HepG2 (cell line): ENCODE measurements around the gene AP4E1. TPM values are rescaled to one million over a fixed set of nuclear protein-coding genes. Genes with fewer than 3 reads are reported as not detected.

Experiments
- ATAC-seq: fragments of 200-7000 bp; cut with Tn5 transposase; 3 replicates; pipeline ENCODE4 v1.9.1; 2020; ENCODE audit warnings: mild to moderate bottlenecking, moderate library complexity
- BruUV-seq: library from RNA; stranded (reverse); fragments of 400-500 nt; replicated peaks from 2 replicates; lab custom pipeline; 2021; lab: Mats Ljungman, UMichigan
- CTCF ChIA-PET: fragments of 300-600 bp; formaldehyde crosslinking; extraction: SDS; loops from one replicate; lab custom pipeline; 2021; ENCODE audit warnings: low total read pairs, inconsistent platforms, low intra/inter-chr PET ratio; lab: Yijun Ruan, JAX
- POLR2A ChIA-PET: fragments of 350-600 bp; sonication (Branson Sonifier 250); formaldehyde crosslinking; loops from one replicate; lab custom pipeline; 2020; ENCODE audit warnings: antibody characterized with exemption, inconsistent platforms; lab: Yijun Ruan, JAX
- DNase-seq: peaks from one replicate; pipeline ENCODE4 v3.0.0-alpha.2; 2015; ENCODE audit warnings: low spot score
- FAIRE-seq: peaks from 3 replicates; lab custom pipeline; 2011; peaks lifted over from hg19 to GRCh38; lab: Jason Lieb, UNC
- H2AFZ ChIP-seq: one replicate; pipeline ENCODE4 v1.6.1; 2011; ENCODE audit warnings: low read length, inconsistent platforms
- H3K27ac ChIP-seq: fragments of 300-600 bp; 3 replicates; pipeline ENCODE4 v1.8.0; 2011; ENCODE audit warnings: mixed run types, mild to moderate bottlenecking, mixed read lengths, low read length, inconsistent platforms; ENCODE audit not compliant: insufficient read depth; ENCODE audit errors: extremely low read length
- H3K27me3 ChIP-seq, 2 experiments: fragments of 200-600 bp in 1 of 2; 2 replicates in 1 of 2; 3 replicates in 1 of 2; pipeline versions ENCODE4 v1.6.0 to v1.8.0; 2011; ENCODE audit warnings: low read length in 2 of 2, mild to moderate bottlenecking in 2 of 2, moderate library complexity in 2 of 2, inconsistent platforms in 1 of 2; ENCODE audit not compliant: insufficient read depth in 2 of 2, control insufficient read depth in 1 of 2
- H3K36me3 ChIP-seq, 2 experiments: fragments of 200-600 bp in 1 of 2; replicated peaks in 1 of 2; 2 replicates in 1 of 2; 3 replicates in 1 of 2; pipeline versions ENCODE4 v1.5.1 to v1.8.0; 2011; ENCODE audit warnings: low read length in 2 of 2, inconsistent platforms in 1 of 2; ENCODE audit not compliant: insufficient read depth in 2 of 2, control insufficient read depth in 1 of 2
- H3K4me1 ChIP-seq: 2 replicates; pipeline ENCODE4 v1.5.1; 2012; ENCODE audit warnings: low read length, inconsistent platforms; ENCODE audit not compliant: insufficient read depth
- H3K4me2 ChIP-seq: 2 replicates; pipeline ENCODE4 v1.6.0; 2011; ENCODE audit warnings: low read depth, low read length, inconsistent platforms
- H3K4me3 ChIP-seq, 3 experiments: fragments of 200-600 bp in 1 of 3; sonication (generic), shearing (Covaris generic) in 1 of 3; replicated peaks in 1 of 3; 2 replicates each; pipeline ENCODE4 v1.5.1; 2011 to 2016; ENCODE audit warnings: low read length in 3 of 3, inconsistent platforms in 2 of 3, low read depth in 2 of 3, mild to moderate bottlenecking in 2 of 3, control low read depth in 1 of 3, mixed read lengths in 1 of 3; ENCODE audit not compliant: insufficient read depth in 1 of 3
- H3K79me2 ChIP-seq: one replicate; pipeline ENCODE4 v1.6.1; 2011; ENCODE audit warnings: low read length, inconsistent platforms; ENCODE audit not compliant: insufficient read depth
- H3K9ac ChIP-seq: 2 replicates; pipeline ENCODE4 v1.6.0; 2011; ENCODE audit warnings: mild to moderate bottlenecking, low read depth, low read length, inconsistent platforms; ENCODE audit not compliant: insufficient read depth
- H3K9me3 ChIP-seq: 2 replicates; pipeline ENCODE4 v1.5.1; 2012; ENCODE audit warnings: mild to moderate bottlenecking, low read length
- H4K20me1 ChIP-seq: 2 replicates; pipeline ENCODE4 v1.6.0; 2011; ENCODE audit warnings: inconsistent platforms, mild to moderate bottlenecking, low read length, moderate library complexity; ENCODE audit not compliant: insufficient read depth
- FOXA1 ChIP-seq, 2 experiments: fragments of 450-650 bp in 1 of 2; sonication (generic) in 1 of 2; formaldehyde crosslinking in 1 of 2; IDR thresholded peaks; 2 replicates each; pipeline versions ENCODE4 v1.4.0 to v1.6.1; 2016 to 2020; ENCODE audit warnings: missing genetic modification reagents in 1 of 2
- MLX ChIP-seq: IDR thresholded peaks from 2 replicates; pipeline ENCODE4 v1.6.1; 2016
- NONO ChIP-seq, 2 experiments: fragments of 450-650 bp in 1 of 2; sonication (generic) in 1 of 2; formaldehyde crosslinking in 1 of 2; IDR thresholded peaks in 1 of 2; conservative IDR thresholded peaks in 1 of 2; 2 replicates each; pipeline versions ENCODE4 v1.6.1 to v1.8.0; 2017 to 2022; ENCODE audit warnings: mild to moderate bottlenecking in 1 of 2, missing genetic modification reagents in 1 of 2, moderate library complexity in 1 of 2
- PTBP1 ChIP-seq: fragments of 200-400 bp; formaldehyde crosslinking; IDR thresholded peaks from 2 replicates; pipeline ENCODE4 v1.6.1; 2018; ENCODE audit warnings: low read length, low read depth; ENCODE audit not compliant: poor library complexity, severe bottlenecking
- TBP ChIP-seq: sonication (generic); formaldehyde crosslinking; IDR thresholded peaks from 2 replicates; pipeline ENCODE4 v1.5.0; 2020; ENCODE audit warnings: missing genetic modification reagents
- THAP9 ChIP-seq: sonication (generic); formaldehyde crosslinking; IDR thresholded peaks from 2 replicates; pipeline ENCODE4; 2020; ENCODE audit warnings: missing genetic modification reagents, mild to moderate bottlenecking, borderline replicate concordance
- ZFP37 ChIP-seq: sonication (generic); formaldehyde crosslinking; IDR thresholded peaks from 2 replicates; pipeline ENCODE4 v1.4.0; 2020; ENCODE audit warnings: missing genetic modification reagents, borderline replicate concordance
- ZNF652 ChIP-seq: IDR thresholded peaks from 2 replicates; pipeline ENCODE4 v1.6.1; 2016; ENCODE audit warnings: low read depth, borderline replicate concordance
- ZNF703 ChIP-seq: sonication (generic); formaldehyde crosslinking; IDR thresholded peaks from 2 replicates; pipeline ENCODE4 v1.5.1; 2020; ENCODE audit warnings: missing genetic modification reagents, mild to moderate bottlenecking, moderate library complexity, borderline replicate concordance
- ZNF704 ChIP-seq: sonication (generic); formaldehyde crosslinking; IDR thresholded peaks from 2 replicates; pipeline ENCODE4 v1.8.1; 2023; ENCODE audit warnings: mild to moderate bottlenecking, inconsistent platforms, moderate library complexity, missing genetic modification reagents, borderline replicate concordance
- ZNF766 ChIP-seq: sonication (generic); formaldehyde crosslinking; IDR thresholded peaks from 2 replicates; pipeline ENCODE4 v1.5.0; 2020; ENCODE audit warnings: missing genetic modification reagents, borderline replicate concordance
- ZNF773 ChIP-seq: sonication (generic); formaldehyde crosslinking; IDR thresholded peaks from 2 replicates; pipeline ENCODE4 v1.4.0; 2020; ENCODE audit warnings: missing genetic modification reagents, borderline replicate concordance
- ZNF780A ChIP-seq: sonication (generic); formaldehyde crosslinking; IDR thresholded peaks from 2 replicates; pipeline ENCODE4 v1.8.0; 2022; ENCODE audit warnings: mild to moderate bottlenecking, missing genetic modification reagents, moderate library complexity
- ZSCAN20 ChIP-seq: sonication (generic); formaldehyde crosslinking; IDR thresholded peaks from 2 replicates; pipeline ENCODE4 v1.4.0; 2020; ENCODE audit warnings: missing genetic modification reagents, mild to moderate bottlenecking, borderline replicate concordance
- WGBS: methylation state at CpG from one replicate; pipeline ENCODE4 v1.1.6; 2017; ENCODE audit warnings: low lambda C conversion rate; 5-methylcytosine and 5-hydroxymethylcytosine counted together
- in situ Hi-C: cut with HindIII; loops from 2 replicates; pipeline ENCODE4 v1.10.0; 2017; ENCODE audit warnings: low pct_unique_long_range_greater_than_20kb; ENCODE audit not compliant: extremely low pct_ligation_motif_present
- intact Hi-C: fragments of 100-400 bp; cut with micrococcal nuclease; formaldehyde crosslinking; loops from one replicate; pipeline ENCODE4 v1.10.0; 2022; ENCODE audit not compliant: unreplicated experiment
- polyA plus RNA-seq, 8 experiments: library from polyadenylated mRNA; depleted of rRNA in 3 of 8; stranded (reverse) in 7 of 8; unstranded in 1 of 8; fragments of >200 nt; fragmentation: Illumina TruSeq in 4 of 8; extraction: Trizol in 4 of 8; gene quantifications; 2 replicates each; pipeline versions ENCODE4 v1.2.1 to v1.2.3, GENCODE V29; 2011 to 2016; ENCODE audit warnings: low read depth in 4 of 8, missing spikeins in 1 of 8, mixed read lengths in 1 of 8; ENCODE audit not compliant: insufficient read depth in 1 of 8
- total RNA-seq, 5 experiments: library from RNA; depleted of rRNA; stranded (reverse); fragments of >200 nt; fragmentation: Illumina TruSeq; extraction: Trizol; gene quantifications; 2 replicates each; pipeline ENCODE4 v1.2.3, GENCODE V29; 2016; ENCODE audit warnings: low read depth in 1 of 5
- TF ChIP-seq, protein P1 (sequence below): sonication (generic); formaldehyde crosslinking; IDR thresholded peaks from 2 replicates; pipeline ENCODE4 v1.5.0; 2020; ENCODE audit warnings: mild to moderate bottlenecking, missing genetic modification reagents

Gene AP4E1
- total and polyA plus RNA-seq, 2 of the 13 experiments (the other 11 are each of a cell fraction or from before 2014, with no cell fraction given), result 2.2 to 7.8 TPM

DNA sequence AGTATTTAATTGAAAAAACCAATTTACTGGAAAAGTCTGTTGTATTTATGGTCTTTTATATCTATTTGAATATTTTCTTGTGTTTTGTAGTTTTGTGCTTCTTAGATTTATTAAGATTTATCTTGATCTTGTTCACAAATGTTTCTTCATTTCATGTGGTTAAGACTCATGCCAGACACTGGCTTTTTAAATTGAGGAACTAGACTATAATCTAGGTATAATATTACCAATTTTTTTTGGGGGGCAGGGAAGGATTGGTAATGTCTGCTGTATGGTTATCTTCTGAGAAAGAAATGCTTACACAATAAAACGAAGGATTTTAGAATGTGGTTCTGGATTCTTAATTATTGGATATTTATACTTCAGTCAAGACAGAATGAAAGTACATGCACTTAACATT, 24.9 kb downstream of the AP4E1 start:
- Histone ChIP-seq H3K9ac (no peak overlapping the region), H3K79me2 (no peaks in the 10 kb centered on the region), H3K9me3 (no peaks in the 10 kb centered on the region), H2AFZ (no peak overlapping the region), H3K27ac (no peak overlapping the region), H4K20me1 (no peaks in the 10 kb centered on the region), H3K36me3 (peaks cover 2 to 22% of the 10 kb centered on the region in 2 experiments; a peak in 4 of 5 replicates), H3K4me1 (no peaks in the 10 kb centered on the region), H3K4me3 (no peak overlapping the region), H3K27me3 (no peaks in the 10 kb centered on the region), H3K4me2 (no peak overlapping the region)
- DNase-seq, result no peak
- intact Hi-C loops (no loop called here), in situ Hi-C loops (no loop called here)
- no peak for FAIRE-seq
- no peak for ATAC-seq
- TF ChIP-seq ZNF652 (CRISPR knock-in tag) (no peak), PTBP1 (no peak), ZNF766 (no peak), NONO (IDR thresholded peaks at IDR 0.05) (no peak), NONO (CRISPR knock-in tag; conservative IDR thresholded peaks at IDR 0.05) (no peak), TBP (CRISPR knock-in tag) (no peak), ZFP37 (CRISPR knock-in tag) (no peak), FOXA1 (IDR thresholded peaks at IDR 0.05) (no peak), FOXA1 (CRISPR knock-in tag; IDR thresholded peaks at IDR 0.05) (no peak), THAP9 (CRISPR knock-in tag) (no peak), ZNF773 (CRISPR knock-in tag) (no peak), MLX (no peak), ZNF704 (no peak), ZNF780A (CRISPR knock-in tag) (no peak), ZSCAN20 (CRISPR knock-in tag) (no peak), ZNF703 (CRISPR knock-in tag) (no peak)
- TF ChIP-seq, protein P1, sequence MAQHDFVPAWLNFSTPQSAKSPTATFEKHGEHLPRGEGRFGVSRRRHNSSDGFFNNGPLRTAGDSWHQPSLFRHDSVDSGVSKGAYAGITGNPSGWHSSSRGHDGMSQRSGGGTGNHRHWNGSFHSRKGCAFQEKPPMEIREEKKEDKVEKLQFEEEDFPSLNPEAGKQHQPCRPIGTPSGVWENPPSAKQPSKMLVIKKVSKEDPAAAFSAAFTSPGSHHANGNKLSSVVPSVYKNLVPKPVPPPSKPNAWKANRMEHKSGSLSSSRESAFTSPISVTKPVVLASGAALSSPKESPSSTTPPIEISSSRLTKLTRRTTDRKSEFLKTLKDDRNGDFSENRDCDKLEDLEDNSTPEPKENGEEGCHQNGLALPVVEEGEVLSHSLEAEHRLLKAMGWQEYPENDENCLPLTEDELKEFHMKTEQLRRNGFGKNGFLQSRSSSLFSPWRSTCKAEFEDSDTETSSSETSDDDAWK (CRISPR knock-in tag), result no peak
- no TSS peak for BruUV-seq
- WGBS, result 98% methylated on average over 1 of the region's 1 CpG
- ChIA-PET POLR2A (no interaction called here), CTCF (no interaction called here)
